Nephron progenitor cell (in vitro differentiated cells): ENCODE measurements around the gene KIF16B.

Source experiments
- DNase-seq: peaks from one replicate; pipeline ENCODE4 v3.0.0; 2021
- H3K27ac Mint-ChIP-seq: 2 replicates; pipeline ENCODE4 v1.8.0; 2021; ENCODE audit warnings: mild to moderate bottlenecking, moderate library complexity, mixed read lengths
- H3K27me3 Mint-ChIP-seq: 2 replicates; pipeline ENCODE4 v1.8.0; 2021; ENCODE audit warnings: mild to moderate bottlenecking, low read depth, mixed read lengths; ENCODE audit not compliant: poor library complexity
- H3K36me3 Mint-ChIP-seq: 2 replicates; pipeline ENCODE4 v1.8.0; 2021; ENCODE audit warnings: low read depth, mixed read lengths
- H3K4me1 Mint-ChIP-seq: 2 replicates; pipeline ENCODE4 v1.8.0; 2021; ENCODE audit warnings: mixed read lengths
- H3K4me3 Mint-ChIP-seq: 2 replicates; pipeline ENCODE4 v1.8.0; 2021; ENCODE audit warnings: mild to moderate bottlenecking, moderate library complexity, mixed read lengths
- H3K9me3 Mint-ChIP-seq: 2 replicates; pipeline ENCODE4 v1.8.0; 2021; ENCODE audit warnings: mild to moderate bottlenecking, moderate library complexity, mixed read lengths
- CTCF ChIP-seq: fragments of 200-600 bp; sonication (generic); IDR thresholded peaks from 2 replicates; pipeline ENCODE4 v1.5.0; 2021; ENCODE audit warnings: antibody characterized with exemption

Gene KIF16B

GRCh38 chr20:16399801-16400200, 173.4 kb downstream of the KIF16B start:
- peaks cover 36% of the 10 kb centered on the region for H3K36me3 Mint-ChIP-seq
- H3K27me3 Mint-ChIP-seq, result peaks cover 2% of the 10 kb centered on the region
- no peaks in the 10 kb centered on the region for H3K9me3 Mint-ChIP-seq
- no peaks in the 10 kb centered on the region for H3K4me1 Mint-ChIP-seq
- no peak overlapping the region for H3K4me3 Mint-ChIP-seq
- no peak for TF ChIP-seq CTCF
- DNase-seq, result no peak
- H3K27ac Mint-ChIP-seq, result no peak overlapping the region

GRCh38 chr20:16397086-16397485, 176.2 kb downstream of the KIF16B start:
- no peak overlapping the region for H3K4me3 Mint-ChIP-seq
- no peaks in the 10 kb centered on the region for H3K4me1 Mint-ChIP-seq
- H3K36me3 Mint-ChIP-seq, result peaks cover 25% of the 10 kb centered on the region
- no peak for TF ChIP-seq CTCF
- no peaks in the 10 kb centered on the region for H3K9me3 Mint-ChIP-seq
- peaks cover 2% of the 10 kb centered on the region for H3K27me3 Mint-ChIP-seq
- no peak overlapping the region for H3K27ac Mint-ChIP-seq
- no peak for DNase-seq

GRCh38 chr20:16395366-16395765, 177.9 kb downstream of the KIF16B start:
- no peak overlapping the region for H3K27ac Mint-ChIP-seq
- no peaks in the 10 kb centered on the region for H3K4me1 Mint-ChIP-seq
- H3K4me3 Mint-ChIP-seq, result no peak overlapping the region
- peaks cover 26% of the 10 kb centered on the region for H3K36me3 Mint-ChIP-seq
- no peak for DNase-seq
- H3K9me3 Mint-ChIP-seq, result no peaks in the 10 kb centered on the region
- H3K27me3 Mint-ChIP-seq, result peaks cover 2% of the 10 kb centered on the region
- TF ChIP-seq CTCF, result no peak

GRCh38 chr20:16394784-16395183, 178.5 kb downstream of the KIF16B start:
- no peak for DNase-seq
- no peak for TF ChIP-seq CTCF
- Mint-ChIP-seq H3K27ac (no peak overlapping the region), H3K9me3 (no peaks in the 10 kb centered on the region), H3K4me1 (no peaks in the 10 kb centered on the region), H3K27me3 (peaks cover 2% of the 10 kb centered on the region), H3K36me3 (peaks cover 22% of the 10 kb centered on the region), H3K4me3 (no peak overlapping the region)

- TF ChIP-seq CTCF, result no peak
- no peaks in the 10 kb centered on the region for H3K4me1 Mint-ChIP-seq
- H3K4me3 Mint-ChIP-seq, result no peak overlapping the region
- peaks cover 2% of the 10 kb centered on the region for H3K27me3 Mint-ChIP-seq
- no peak for DNase-seq
- H3K9me3 Mint-ChIP-seq, result no peaks in the 10 kb centered on the region
- H3K27ac Mint-ChIP-seq, result no peak overlapping the region
- peaks cover 16% of the 10 kb centered on the region for H3K36me3 Mint-ChIP-seq
Measured at GRCh38 chr20:16393836-16394235, 179.4 kb downstream of the KIF16B start.

- Mint-ChIP-seq H3K9me3 (no peaks in the 10 kb centered on the region), H3K4me3 (no peak overlapping the region), H3K27ac (no peak overlapping the region), H3K36me3 (peaks cover 11% of the 10 kb centered on the region), H3K27me3 (peaks cover 2% of the 10 kb centered on the region), H3K4me1 (no peaks in the 10 kb centered on the region)
- no peak for TF ChIP-seq CTCF
- no peak for DNase-seq
Measured at GRCh38 chr20:16393297-16393696, 180.0 kb downstream of the KIF16B start.
